HG02571 (cell line): ENCODE results near the gene ZNF771.
A peak's percentile ranks its signal among the peaks of the same experiment; 100 is the strongest.

Experiments used
- ATAC-seq: cut with Tn5 transposase; IDR thresholded peaks from one replicate; pipeline ENCODE4 v1.9.1; 2021; ENCODE audit warnings: mild to moderate bottlenecking, moderate library complexity; ENCODE audit not compliant: unreplicated experiment

Gene ZNF771

GRCh38 chr16:30407102-30407803, at the start of gene ZNF771:
TSS of gene ZNF771 (plus strand) at chr16:30407606. CDS start at chr16:30408054, 448 bp downstream.
- ATAC-seq = peak; percentile 80

GRCh38 chr16:30357715-30358576, 49.5 kb upstream of the ZNF771 start:
- no peak for ATAC-seq

- no peak for ATAC-seq
Measured at GRCh38 chr16:30358577-30358936, 48.8 kb upstream of the ZNF771 start.

GRCh38 chr16:30358990-30359870, 48.2 kb upstream of the ZNF771 start:
- ATAC-seq = no peak

GRCh38 chr16:30359871-30360170, 47.6 kb upstream of the ZNF771 start:
- ATAC-seq = no peak

GRCh38 chr16:30361180-30361579, 46.2 kb upstream of the ZNF771 start:
- ATAC-seq = no peak

- no peak for ATAC-seq
Measured at GRCh38 chr16:30365200-30365599, 42.2 kb upstream of the ZNF771 start.

- ATAC-seq = no peak
Measured at GRCh38 chr16:30366511-30366910, 40.9 kb upstream of the ZNF771 start.

GRCh38 chr16:30367349-30368009, 39.9 kb upstream of the ZNF771 start:
- no peak for ATAC-seq

- ATAC-seq = no peak
Measured at GRCh38 chr16:30368122-30368791, 39.1 kb upstream of the ZNF771 start.

- no peak for ATAC-seq
Measured at GRCh38 chr16:30368792-30369090, 38.7 kb upstream of the ZNF771 start.

- no peak for ATAC-seq
Measured at GRCh38 chr16:30369091-30369937, 38.1 kb upstream of the ZNF771 start.

GRCh38 chr16:30369938-30370455, 37.4 kb upstream of the ZNF771 start:
- peak; percentile 4 for ATAC-seq

GRCh38 chr16:30370456-30371247, 36.8 kb upstream of the ZNF771 start, which contains the start of gene TBC1D10B:
TSS of gene TBC1D10B (minus strand) at chr16:30370494. CDS start at chr16:30370183, 311 bp downstream.
- peak; percentile 74 for ATAC-seq

GRCh38 chr16:30371248-30371816, 36.1 kb upstream of the ZNF771 start:
- no peak for ATAC-seq

- no peak for ATAC-seq
Measured at GRCh38 chr16:30372038-30372712, 35.2 kb upstream of the ZNF771 start.

- ATAC-seq = no peak
Measured at GRCh38 chr16:30372725-30373124, 34.7 kb upstream of the ZNF771 start.

GRCh38 chr16:30374538-30374937, 32.9 kb upstream of the ZNF771 start, which contains the start of gene MYL11:
TSS of gene MYL11 (plus strand) at chr16:30374802. CDS start at chr16:30374858, 56 bp downstream.
- ATAC-seq = no peak
